Spleen (tissue), 7 donors: ENCODE data around the gene NTRK2.

Experiments
- CTCF ChIP-seq, 11 experiments: fragments of 200-600 bp in 7 of 11; fragments of 450-650 bp in 4 of 11; sonication (generic) in 4 of 11; IDR thresholded peaks in 8 of 11; conservative IDR thresholded peaks in 3 of 11; 1 replicate in 7 of 11; 2 replicates in 4 of 11; pipeline versions ENCODE4 v1.4.0 to v1.8.0; 2016 to 2021; ENCODE audit warnings: antibody characterized with exemption in 11 of 11, inconsistent platforms in 4 of 11, mild to moderate bottlenecking in 1 of 11
- POLR2AphosphoS5 ChIP-seq, 3 donors: sonication (generic); formaldehyde crosslinking; IDR thresholded peaks; one replicate each; pipeline ENCODE4 v1.5.1; 2017; ENCODE audit warnings: antibody characterized with exemption in 3 of 3
- donor health status: DM: no; HTN: no; CAD: no; lungs with moderate emphysema.
- donor health status: DM: no; HTN: no; CAD: no.
- donor health status: DM: no; HTN: no; CAD: no.

- TF ChIP-seq POLR2AphosphoS5 (IDR thresholded peaks at IDR 0.05) (no peak), CTCF (IDR thresholded peaks at IDR 0.05 in 8 of 11, conservative IDR thresholded peaks at IDR 0.05 in 3 of 11) (no peak)
Measured at GRCh38 chr9:84723426-84723825, 53.9 kb downstream of the NTRK2 start.
